CD4-positive, alpha-beta T cell (primary cell): Measurements from ENCODE around the gene TBL2. TPM values are rescaled to one million over a fixed set of nuclear protein-coding genes. Genes with fewer than 3 reads are reported as not detected.

ENCODE experiments used
- total RNA-seq, 174 experiments: library from RNA in 2 of 174; stranded (reverse) in 2 of 174; gene quantifications; one replicate each; pipeline ENCODE4 v1.2.3 and lab custom pipeline; 2021 to 2026

The TBL2 gene
- total RNA-seq, 2 experiments from 2014 or later = 25.2 to 27.2 TPM

Other genes with a start within 250 kb of the TBL2 start
- gene FZD9, start 144.8 kb downstream of the TBL2 start, total RNA-seq = not detected
- gene BAZ1B, start 56.3 kb downstream of the TBL2 start, total RNA-seq = 10 to 100 TPM; 32.8 to 35.5 TPM
- 100 to 1,000 TPM; 102 TPM for gene BCL7B, start 20.9 kb downstream of the TBL2 start, total RNA-seq
- not detected for gene MLXIPL, start 45.9 kb upstream of the TBL2 start, total RNA-seq
- gene VPS37D, start 89.3 kb upstream of the TBL2 start, total RNA-seq = under 1 TPM; 0.81 to 0.96 TPM
- 10 to 100 TPM; 14.0 to 14.4 TPM for gene DNAJC30, start 104.9 kb upstream of the TBL2 start, total RNA-seq
- 100 to 1,000 TPM in 1 of 2 experiments, 10 to 100 TPM in 1; 96.1 to 103 TPM for gene BUD23, start 105.0 kb upstream of the TBL2 start, total RNA-seq
- 10 to 100 TPM; 15.5 to 20.7 TPM for gene STX1A, start 141.1 kb upstream of the TBL2 start, total RNA-seq
- 10 to 100 TPM in 1 of 2 experiments, 1 to 10 TPM in 1; 8.5 to 11.5 TPM for gene ABHD11, start 160.2 kb upstream of the TBL2 start, total RNA-seq
- not detected for gene CLDN3, start 191.7 kb upstream of the TBL2 start, total RNA-seq